Measurements from ENCODE around the gene CDKN2D.

DNA sequence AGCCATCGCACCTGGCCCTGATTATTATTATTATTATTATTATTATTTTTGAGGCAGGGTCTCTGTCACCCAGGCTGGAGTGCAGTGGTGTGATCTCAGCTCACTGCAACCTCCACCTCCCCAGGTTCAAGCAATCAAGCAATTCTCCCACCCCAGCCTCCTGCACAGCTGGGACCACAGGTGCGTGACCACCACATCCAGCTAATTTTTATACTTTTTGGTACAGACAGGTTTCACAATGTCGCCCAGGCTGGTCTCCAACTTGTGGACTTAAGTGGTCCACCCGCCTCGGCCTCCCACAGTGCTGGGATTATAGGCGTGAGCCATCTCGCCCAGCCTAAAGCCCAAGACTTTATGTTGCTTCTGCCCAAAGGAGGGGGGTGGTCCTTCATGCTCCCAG lies 24.4 kb upstream of the CDKN2D start:
- TF ChIP-seq POLR2AphosphoS5 (IDR thresholded peaks at IDR 0.05; ENCODE audit: low read depth, low read length) (no peak), TAF1 (IDR thresholded peaks at IDR 0.05; ENCODE audit: borderline replicate concordance, low read depth, low read length) (no peak)
